Ovary (tissue), 9 donors: Measurements from ENCODE around the gene CRADD. TPM values are rescaled to one million over a fixed set of nuclear protein-coding genes. Genes with fewer than 3 reads are reported as not detected.

ENCODE experiments used
- DNase-seq, 5 donors: peaks; one replicate each; pipeline ENCODE4 v3.0.0-alpha.2; 2019 to 2020
- H3K27ac ChIP-seq, 2 donors: fragments of 200-600 bp; one replicate each; pipeline versions ENCODE4 v1.5.1 to v1.8.0; 2019 to 2022
- H3K27me3 ChIP-seq: fragments of 200-600 bp; one replicate; pipeline ENCODE4 v1.8.0; 2022
- H3K36me3 ChIP-seq: fragments of 200-600 bp; sonication (generic); one replicate; pipeline ENCODE4 v1.5.1; 2019
- H3K4me1 ChIP-seq: one replicate; pipeline ENCODE4 v1.8.1; 2013; ENCODE audit warnings: mild to moderate bottlenecking, moderate library complexity; ENCODE audit not compliant: insufficient read depth
- H3K4me3 ChIP-seq: fragments of 200-600 bp; sonication (generic); one replicate; pipeline ENCODE4 v1.5.1; 2017
- H3K9me3 ChIP-seq, 2 donors: fragments of 200-600 bp in 1 of 2; sonication (generic) in 1 of 2; one replicate each; pipeline versions ENCODE4 v1.5.1 to v1.8.1; 2013 to 2019; ENCODE audit warnings: mild to moderate bottlenecking in 1 of 2, moderate library complexity in 1 of 2
- CTCF ChIP-seq, 3 donors: fragments of 450-650 bp in 2 of 3; fragments of 200-600 bp in 1 of 3; IDR thresholded peaks; one replicate each; pipeline versions ENCODE4 v1.5.1 to v1.8.0; 2016 to 2022; ENCODE audit warnings: antibody characterized with exemption in 3 of 3, mild to moderate bottlenecking in 1 of 3
- EP300 ChIP-seq: sonication (generic); formaldehyde crosslinking; IDR thresholded peaks from one replicate; pipeline ENCODE4 v1.6.1; 2017; ENCODE audit warnings: antibody characterized with exemption
- POLR2A ChIP-seq: fragments of 450-650 bp; IDR thresholded peaks from one replicate; pipeline ENCODE4 v1.6.1; 2017; ENCODE audit warnings: antibody characterized with exemption, mild to moderate bottlenecking, moderate library complexity
- WGBS, 3 donors: extraction: QIAGEN DNeasy Blood & Tissue Kit in 1 of 3; methylation state at CpG; one replicate each; pipeline versions ENCODE4 v1.1.5 to v1.1.7; 2013 to 2017; 5-methylcytosine and 5-hydroxymethylcytosine counted together
- intact Hi-C, 4 donors: fragments of 100-400 bp; cut with DNase I; formaldehyde crosslinking; loops; one replicate each; pipeline versions ENCODE4 v1.11.0 to v1.15.1; 2022 to 2023
- polyA plus RNA-seq, 2 donors: library from polyadenylated mRNA; stranded (reverse); fragments of 200-250 nt in 1 of 2; fragments of 350-450 nt in 1 of 2; fragmentation: Illumina TruSeq in 1 of 2; extraction: RNeasy Lipid Tissue Mini Kit (QIAGEN cat#74804) in 1 of 2; gene quantifications; one replicate each; pipeline ENCODE4 v1.2.3, GENCODE V29; 2013 to 2014
- total RNA-seq, 7 donors: library from RNA; depleted of rRNA in 2 of 7; stranded (reverse); fragments of >200 nt in 2 of 7; fragmentation: NEBNext Ultra II Directional in 3 of 7; extraction: Animal tissue kit (Norgen Biotek cat#: 25700) in 3 of 7; gene quantifications; one replicate each; pipeline versions ENCODE4 v1.1.0 to v1.2.4, GENCODE V29; 2016 to 2023
- donor health status: DM: no; HTN: no; CAD: no; lungs with moderate emphysema.
- donor health status: DM: no; HTN: no; CAD: no.
- donor health status: Bipolar disorder and iron deficiency.
- donor health status: DM: yes; HTN: yes; CAD: no.
- donor health status: DM: no; HTN: no; CAD: no.
- donor health status: DM: yes; HTN: yes; CAD: no.

Gene CRADD
- total and polyA plus RNA-seq, 9 donors = 11.4 to 67.8 (median 16.9) TPM

- no peak overlapping the region for H3K4me3 ChIP-seq
- H3K36me3 ChIP-seq = no peaks in the 10 kb centered on the region
- intact Hi-C loops = no loop called here
- 81 to 88% (median 85%) methylated on average over 8 of the region's 8 CpGs for WGBS, 3 donors
- DNase-seq = no peak
- H3K9me3 ChIP-seq = no peaks in the 10 kb centered on the region
- H3K27ac ChIP-seq = no peak overlapping the region
- H3K4me1 ChIP-seq = peaks cover 2% of the 10 kb centered on the region
- no peak for TF ChIP-seq EP300
- no peak for TF ChIP-seq CTCF (IDR thresholded peaks at IDR 0.05)
- TF ChIP-seq POLR2A = no peak
- no peaks in the 10 kb centered on the region for H3K27me3 ChIP-seq
Observed at GRCh38 chr12:93852173-93852591, 175.0 kb downstream of the CRADD start.

GRCh38 chr12:93853698-93854478 lies 176.7 kb downstream of the CRADD start:
- DNase-seq = no peak
- H3K4me1 ChIP-seq = peaks cover 2% of the 10 kb centered on the region
- H3K27ac ChIP-seq = no peak overlapping the region
- 88 to 91% (median 89%) methylated on average over 17 of the region's 17 CpGs for WGBS, 3 donors
- H3K9me3 ChIP-seq = no peaks in the 10 kb centered on the region
- no peaks in the 10 kb centered on the region for H3K27me3 ChIP-seq
- H3K36me3 ChIP-seq = no peaks in the 10 kb centered on the region
- intact Hi-C loops = no loop called here
- no peak for TF ChIP-seq CTCF (IDR thresholded peaks at IDR 0.05)
- no peak for TF ChIP-seq EP300
- no peak for TF ChIP-seq POLR2A
- H3K4me3 ChIP-seq = no peak overlapping the region

- no peak for DNase-seq
- Histone ChIP-seq H3K4me1 (no peaks in the 10 kb centered on the region), H3K4me3 (no peak overlapping the region), H3K27ac (no peak overlapping the region), H3K9me3 (no peaks in the 10 kb centered on the region), H3K36me3 (no peaks in the 10 kb centered on the region), H3K27me3 (no peaks in the 10 kb centered on the region)
- TF ChIP-seq CTCF (IDR thresholded peaks at IDR 0.05) (no peak), POLR2A (no peak), EP300 (no peak)
- intact Hi-C loops = no loop called here
- WGBS, 3 donors = 95 to 99% (median 96%) methylated on average over 4 of the region's 4 CpGs
Observed at GRCh38 chr12:93855261-93855660, 178.1 kb downstream of the CRADD start.

GRCh38 chr12:93856611-93857010 lies 179.4 kb downstream of the CRADD start:
- intact Hi-C loops = no loop called here
- no peaks in the 10 kb centered on the region for H3K36me3 ChIP-seq
- H3K9me3 ChIP-seq = no peaks in the 10 kb centered on the region
- no peaks in the 10 kb centered on the region for H3K27me3 ChIP-seq
- H3K27ac ChIP-seq = no peak overlapping the region
- H3K4me1 ChIP-seq = no peaks in the 10 kb centered on the region
- no peak for DNase-seq
- TF ChIP-seq EP300 (no peak), POLR2A (no peak), CTCF (IDR thresholded peaks at IDR 0.05) (no peak)
- no peak overlapping the region for H3K4me3 ChIP-seq
